AG09319 (cell line): ENCODE measurements around the gene MGRN1.

Source experiments
- DNase-seq: peaks from one replicate; pipeline ENCODE4 v3.0.0-alpha.2; 2010; ENCODE audit warnings: low read depth; ENCODE audit errors: extremely low read depth
- CTCF ChIP-seq: IDR thresholded peaks from 2 replicates; pipeline ENCODE4 v1.5.1; 2011; ENCODE audit warnings: low read depth, mild to moderate bottlenecking, inconsistent platforms, low read length, moderate library complexity

The MGRN1 gene

GRCh38 chr16:4654964-4655590, 30.5 kb downstream of the MGRN1 start:
- no peak for DNase-seq
- no peak for TF ChIP-seq CTCF

GRCh38 chr16:4655801-4656200, 31.2 kb downstream of the MGRN1 start:
- DNase-seq, result no peak
- no peak for TF ChIP-seq CTCF

GRCh38 chr16:4656221-4656620, 31.6 kb downstream of the MGRN1 start:
- TF ChIP-seq CTCF, result no peak
- no peak for DNase-seq

- no peak for DNase-seq
- no peak for TF ChIP-seq CTCF
These were observed 32.4 kb downstream of the MGRN1 start for GRCh38 chr16:4656695-4657686.

- no peak for DNase-seq
- no peak for TF ChIP-seq CTCF
These were observed 35.0 kb downstream of the MGRN1 start for GRCh38 chr16:4659363-4660353.

GRCh38 chr16:4660454-4661007, 35.9 kb downstream of the MGRN1 start:
- no peak for DNase-seq
- TF ChIP-seq CTCF, result no peak
